ENCODE measurements around the gene HCRT.
"Not testable (repeated sequence)": the region's sequence is repeated elsewhere in the genome, so short reads cannot be mapped to it uniquely, and the experiment has no call there.

HCRT gene

GRCh38 chr17:42198897-42199296 is 13.6 kb upstream of the HCRT start:
- in situ Hi-C loops (cut with MboI; ENCODE audit: low sequenced_read_pairs) = no loop called here

- in situ Hi-C loops (cut with MboI; ENCODE audit: low sequenced_read_pairs) = no loop called here
Observed at GRCh38 chr17:42197564-42198156, 12.4 kb upstream of the HCRT start.

GRCh38 chr17:42193969-42194899 is 9.0 kb upstream of the HCRT start, which contains the start of gene GHDC:
Gene GHDC (minus strand): TSS chr17:42194494. CDS start chr17:42193581, 913 bp downstream.
- in situ Hi-C loops (cut with MboI; ENCODE audit: low sequenced_read_pairs) = no loop called here

- in situ Hi-C loops (cut with MboI; ENCODE audit: low sequenced_read_pairs) = no loop called here
Observed at GRCh38 chr17:42193216-42193968, 8.1 kb upstream of the HCRT start.

GRCh38 chr17:42192189-42193126 is 7.2 kb upstream of the HCRT start:
- in situ Hi-C loops (cut with MboI; ENCODE audit: low sequenced_read_pairs) = no loop called here

GRCh38 chr17:42191275-42191608 is 6.0 kb upstream of the HCRT start:
- in situ Hi-C loops (cut with MboI; ENCODE audit: low sequenced_read_pairs) = no loop called here

GRCh38 chr17:42190491-42191274 is 5.4 kb upstream of the HCRT start:
- in situ Hi-C loops (cut with MboI; ENCODE audit: low sequenced_read_pairs) = no loop called here

GRCh38 chr17:42189651-42189965 is 4.4 kb upstream of the HCRT start:
- in situ Hi-C loops (cut with MboI; ENCODE audit: low sequenced_read_pairs) = no loop called here

- in situ Hi-C loops (cut with MboI; ENCODE audit: low sequenced_read_pairs) = no loop called here
Observed at GRCh38 chr17:42188749-42189650, 3.7 kb upstream of the HCRT start.

GRCh38 chr17:42187833-42188232 is 2.6 kb upstream of the HCRT start:
- in situ Hi-C loops (cut with MboI; ENCODE audit: low sequenced_read_pairs) = no loop called here

- in situ Hi-C loops (cut with MboI; ENCODE audit: low sequenced_read_pairs) = not testable (repeated sequence)
Observed at GRCh38 chr17:42186191-42186590, 939 bp upstream of the HCRT start.

GRCh38 chr17:42185621-42185930 is 324 bp upstream of the HCRT start:
- in situ Hi-C loops (cut with MboI; ENCODE audit: low sequenced_read_pairs) = no loop called here

- in situ Hi-C loops (cut with MboI; ENCODE audit: low sequenced_read_pairs) = no loop called here
Observed at GRCh38 chr17:42183741-42184711, 1.2 kb downstream of the HCRT start.

GRCh38 chr17:42182927-42183734 is 2.1 kb downstream of the HCRT start:
- in situ Hi-C loops (cut with MboI; ENCODE audit: low sequenced_read_pairs) = no loop called here

- in situ Hi-C loops (cut with MboI; ENCODE audit: low sequenced_read_pairs) = no loop called here
Observed at GRCh38 chr17:42181851-42182207, 3.4 kb downstream of the HCRT start.

GRCh38 chr17:42180922-42181850 is 4.1 kb downstream of the HCRT start, which contains the start of gene KCNH4:
Gene KCNH4 (minus strand): TSS chr17:42181142. CDS start chr17:42180945, 197 bp downstream.
- in situ Hi-C loops (cut with MboI; ENCODE audit: low sequenced_read_pairs) = no loop called here
